Osteocyte (in vitro differentiated cells): ENCODE data around the gene EEF1AKMT4. TPM values are rescaled to one million over a fixed set of nuclear protein-coding genes. Genes with fewer than 3 reads are reported as not detected.

Source experiments
- DNase-seq: peaks from one replicate; pipeline ENCODE4 v3.0.0; 2021; ENCODE audit warnings: mixed read lengths; ENCODE audit not compliant: unreplicated experiment; ENCODE audit errors: extremely low spot score
- H3K27ac Mint-ChIP-seq: one replicate; pipeline ENCODE4 v1.8.0; 2021; ENCODE audit warnings: mild to moderate bottlenecking, mixed read lengths; ENCODE audit not compliant: unreplicated experiment
- H3K27me3 Mint-ChIP-seq: one replicate; pipeline ENCODE4 v1.8.0; 2021; ENCODE audit warnings: mixed read lengths; ENCODE audit not compliant: unreplicated experiment
- H3K36me3 Mint-ChIP-seq: one replicate; pipeline ENCODE4 v1.8.0; 2021; ENCODE audit warnings: mixed read lengths; ENCODE audit not compliant: unreplicated experiment
- H3K4me1 Mint-ChIP-seq: one replicate; pipeline ENCODE4 v1.8.0; 2021; ENCODE audit warnings: mixed read lengths; ENCODE audit not compliant: unreplicated experiment
- H3K4me3 Mint-ChIP-seq: one replicate; pipeline ENCODE4 v1.8.0; 2021; ENCODE audit warnings: mild to moderate bottlenecking, moderate library complexity, mixed read lengths; ENCODE audit not compliant: unreplicated experiment
- H3K9me3 Mint-ChIP-seq: one replicate; pipeline ENCODE4 v1.8.0; 2021; ENCODE audit warnings: mixed read lengths; ENCODE audit not compliant: unreplicated experiment
- total RNA-seq: library from RNA; stranded (reverse); gene quantifications from 2 replicates; pipeline ENCODE4 v1.2.1, GENCODE V29; 2021
- TF ChIP-seq, protein P1 (sequence below): fragments of 200-600 bp; sonication (generic); IDR thresholded peaks from 2 replicates; pipeline ENCODE4 v1.5.0; 2021; ENCODE audit warnings: antibody characterized with exemption, mild to moderate bottlenecking, moderate library complexity

Gene EEF1AKMT4
- total RNA-seq, 1 donor from 2014 or later = 4.5 TPM

DNA sequence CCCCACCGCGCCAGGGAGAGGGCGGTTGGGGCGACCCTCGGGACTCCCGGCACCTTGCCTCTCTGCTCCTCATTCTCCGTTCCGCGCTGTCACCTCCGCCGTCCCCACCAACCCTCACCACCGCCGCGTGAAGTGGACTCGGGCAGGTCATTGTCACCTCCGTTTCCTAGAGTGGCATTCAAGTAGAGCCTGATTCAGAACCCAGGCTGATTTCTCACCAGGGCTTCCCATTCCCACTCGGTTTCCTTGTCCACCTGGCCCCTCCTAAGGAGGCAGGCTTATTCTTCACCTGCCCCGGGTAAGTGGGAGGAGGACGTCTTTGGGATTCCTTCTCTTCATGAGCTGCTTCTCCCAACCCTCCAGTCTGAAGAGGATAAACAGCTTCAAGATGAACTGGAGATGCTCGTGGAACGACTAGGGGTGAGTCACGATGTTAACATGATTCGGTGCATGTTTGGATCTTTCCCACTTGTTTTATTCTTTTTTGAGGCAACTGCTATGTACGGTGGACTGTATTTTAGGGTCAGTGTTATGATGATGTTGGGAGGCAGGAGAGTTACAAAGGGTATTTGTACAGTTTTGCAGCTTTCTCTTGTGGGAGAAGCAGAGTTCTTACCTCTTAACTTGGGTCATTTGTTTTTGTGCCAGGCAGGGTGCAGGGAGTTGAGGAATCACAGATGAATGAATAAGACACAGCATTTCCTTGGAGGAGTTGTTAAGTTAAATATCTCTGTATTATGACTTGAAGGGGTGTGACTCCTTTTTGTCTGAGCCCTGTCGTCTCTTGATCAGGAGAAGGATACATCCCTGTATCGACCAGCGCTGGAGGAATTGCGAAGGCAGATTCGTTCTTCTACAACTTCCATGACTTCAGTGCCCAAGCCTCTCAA is 50.3 kb downstream of the EEF1AKMT4 start:
- H3K4me1 Mint-ChIP-seq = peaks cover 16% of the 10 kb centered on the region
- peaks cover 4% of the 10 kb centered on the region for H3K27me3 Mint-ChIP-seq
- TF ChIP-seq, protein P1, sequence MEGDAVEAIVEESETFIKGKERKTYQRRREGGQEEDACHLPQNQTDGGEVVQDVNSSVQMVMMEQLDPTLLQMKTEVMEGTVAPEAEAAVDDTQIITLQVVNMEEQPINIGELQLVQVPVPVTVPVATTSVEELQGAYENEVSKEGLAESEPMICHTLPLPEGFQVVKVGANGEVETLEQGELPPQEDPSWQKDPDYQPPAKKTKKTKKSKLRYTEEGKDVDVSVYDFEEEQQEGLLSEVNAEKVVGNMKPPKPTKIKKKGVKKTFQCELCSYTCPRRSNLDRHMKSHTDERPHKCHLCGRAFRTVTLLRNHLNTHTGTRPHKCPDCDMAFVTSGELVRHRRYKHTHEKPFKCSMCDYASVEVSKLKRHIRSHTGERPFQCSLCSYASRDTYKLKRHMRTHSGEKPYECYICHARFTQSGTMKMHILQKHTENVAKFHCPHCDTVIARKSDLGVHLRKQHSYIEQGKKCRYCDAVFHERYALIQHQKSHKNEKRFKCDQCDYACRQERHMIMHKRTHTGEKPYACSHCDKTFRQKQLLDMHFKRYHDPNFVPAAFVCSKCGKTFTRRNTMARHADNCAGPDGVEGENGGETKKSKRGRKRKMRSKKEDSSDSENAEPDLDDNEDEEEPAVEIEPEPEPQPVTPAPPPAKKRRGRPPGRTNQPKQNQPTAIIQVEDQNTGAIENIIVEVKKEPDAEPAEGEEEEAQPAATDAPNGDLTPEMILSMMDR = no peak
- peaks cover 33% of the 10 kb centered on the region for H3K36me3 Mint-ChIP-seq
- no peaks in the 10 kb centered on the region for H3K9me3 Mint-ChIP-seq
- peak overlapping the region; percentile 84 for H3K27ac Mint-ChIP-seq
- H3K4me3 Mint-ChIP-seq = peak overlapping the region; percentile 92
- DNase-seq = no peak

DNA sequence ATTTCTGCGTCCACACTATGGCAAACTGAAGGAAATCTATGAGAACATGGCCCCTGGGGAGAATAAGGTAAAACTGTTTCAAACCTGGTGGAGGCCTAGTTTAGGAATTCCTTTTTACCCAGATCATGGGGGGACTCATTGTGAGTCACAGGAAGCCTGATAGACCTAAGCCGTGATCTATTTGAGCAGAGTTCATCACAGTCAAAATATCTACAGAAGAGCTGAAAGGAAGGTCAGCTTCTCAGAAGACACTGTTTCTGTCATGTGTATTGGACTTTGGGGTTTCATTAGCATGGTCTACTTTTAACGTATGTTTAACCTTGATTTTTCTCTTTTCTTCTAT is 50.9 kb downstream of the EEF1AKMT4 start:
- Mint-ChIP-seq H3K9me3 (no peaks in the 10 kb centered on the region), H3K36me3 (peaks cover 36% of the 10 kb centered on the region), H3K27ac (no peak overlapping the region), H3K4me1 (peaks cover 16% of the 10 kb centered on the region), H3K27me3 (no peaks in the 10 kb centered on the region), H3K4me3 (peak overlapping the region; percentile 92)
- no peak for DNase-seq
- TF ChIP-seq, protein P1 = no peak

DNA sequence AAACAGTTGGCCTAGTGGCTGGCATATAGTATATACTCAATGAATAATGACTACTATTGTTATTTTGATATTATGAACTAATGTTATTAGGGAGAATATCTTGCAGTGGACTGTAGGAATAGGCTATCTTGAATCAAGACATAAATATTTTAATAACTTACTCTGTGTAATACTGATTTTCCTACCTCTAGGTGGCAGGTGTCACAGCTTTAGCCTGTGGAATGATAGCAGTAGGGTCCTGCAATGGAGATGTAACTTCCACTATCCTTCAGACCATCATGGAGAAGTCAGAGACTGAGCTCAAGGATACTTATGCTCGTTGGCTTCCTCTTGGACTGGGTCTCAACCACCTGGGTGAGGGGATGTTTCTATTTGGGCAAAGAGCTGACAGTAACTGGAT is 56.1 kb downstream of the EEF1AKMT4 start:
- TF ChIP-seq, protein P1 = peak; percentile 49
- no peaks in the 10 kb centered on the region for H3K27me3 Mint-ChIP-seq
- no peak overlapping the region for H3K4me3 Mint-ChIP-seq
- H3K36me3 Mint-ChIP-seq = peaks cover 73% of the 10 kb centered on the region
- DNase-seq = no peak
- no peak overlapping the region for H3K27ac Mint-ChIP-seq
- H3K4me1 Mint-ChIP-seq = peaks cover under 1% of the 10 kb centered on the region
- H3K9me3 Mint-ChIP-seq = no peaks in the 10 kb centered on the region

DNA sequence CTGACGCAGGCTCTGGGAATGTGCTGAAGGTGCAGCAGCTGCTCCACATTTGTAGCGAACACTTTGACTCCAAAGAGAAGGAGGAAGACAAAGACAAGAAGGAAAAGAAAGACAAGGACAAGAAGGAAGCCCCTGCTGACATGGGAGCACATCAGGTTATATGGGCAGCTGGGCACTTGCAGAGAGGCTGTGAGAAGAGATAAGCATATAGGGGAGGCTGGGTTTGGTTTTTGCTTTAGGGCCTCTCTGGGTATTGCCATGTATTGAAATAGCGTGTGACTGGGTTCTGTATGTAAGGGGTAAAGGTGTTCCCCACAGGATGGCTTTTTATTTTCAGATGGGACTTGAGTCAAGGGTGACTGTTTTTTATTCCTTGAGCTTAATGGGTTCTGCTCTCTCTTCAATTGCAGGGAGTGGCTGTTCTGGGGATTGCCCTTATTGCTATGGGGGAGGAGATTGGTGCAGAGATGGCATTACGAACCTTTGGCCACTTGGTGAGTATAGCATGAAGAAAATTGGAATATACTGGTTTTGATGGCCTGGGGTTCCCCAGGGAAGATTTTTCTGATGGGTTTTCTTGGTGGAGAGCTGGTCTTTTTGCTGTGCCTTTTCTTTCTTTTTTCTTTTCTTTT is 57.0 kb downstream of the EEF1AKMT4 start:
- no peaks in the 10 kb centered on the region for H3K27me3 Mint-ChIP-seq
- no peak overlapping the region for H3K4me3 Mint-ChIP-seq
- TF ChIP-seq, protein P1 = no peak
- H3K36me3 Mint-ChIP-seq = peaks cover 65% of the 10 kb centered on the region
- no peaks in the 10 kb centered on the region for H3K4me1 Mint-ChIP-seq
- no peak for DNase-seq
- no peaks in the 10 kb centered on the region for H3K9me3 Mint-ChIP-seq
- no peak overlapping the region for H3K27ac Mint-ChIP-seq

DNA sequence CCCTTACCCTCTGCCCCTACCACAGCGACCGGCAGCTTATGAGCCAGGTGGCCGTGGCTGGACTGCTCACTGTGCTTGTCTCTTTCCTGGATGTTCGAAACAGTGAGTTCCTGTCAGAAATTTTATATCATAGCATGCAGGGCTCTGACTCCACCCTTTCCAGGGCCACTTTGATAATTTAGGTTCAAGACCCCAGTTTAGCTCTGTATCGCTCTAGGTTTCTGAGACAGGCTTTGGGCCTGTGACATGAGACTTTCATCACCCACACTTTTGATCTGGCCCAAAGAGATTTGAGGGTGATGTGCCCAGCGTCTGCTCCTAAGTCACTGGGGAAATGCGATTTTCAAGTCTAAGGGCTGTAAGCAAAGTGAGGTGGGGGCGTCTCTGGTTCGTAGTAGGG is 58.4 kb downstream of the EEF1AKMT4 start:
- no peak overlapping the region for H3K27ac Mint-ChIP-seq
- no peaks in the 10 kb centered on the region for H3K27me3 Mint-ChIP-seq
- DNase-seq = no peak
- H3K4me3 Mint-ChIP-seq = no peak overlapping the region
- no peaks in the 10 kb centered on the region for H3K9me3 Mint-ChIP-seq
- H3K4me1 Mint-ChIP-seq = no peaks in the 10 kb centered on the region
- TF ChIP-seq, protein P1 = no peak
- H3K36me3 Mint-ChIP-seq = peaks cover 55% of the 10 kb centered on the region
